Loucy (cell line): ENCODE measurements around the gene CIB4.

Experiments used
- CTCF ChIP-seq: fragments of 200-600 bp; sonication (generic); conservative IDR thresholded peaks from 2 replicates; pipeline ENCODE4 v1.5.1; 2014; ENCODE audit warnings: mild to moderate bottlenecking, antibody characterized with exemption, low read length
- EZH2phosphoT487 ChIP-seq: fragments of 200-600 bp; IDR thresholded peaks from 2 replicates; pipeline ENCODE4 v1.6.1; 2018; ENCODE audit warnings: antibody characterized with exemption, mild to moderate bottlenecking, moderate library complexity, borderline replicate concordance

GRCh38 chr2:26682155-26682554 lies 41.0 kb upstream of the CIB4 start:
- no peak for TF ChIP-seq CTCF
- TF ChIP-seq EZH2phosphoT487 = no peak
